T-cell (primary cell): Measurements from ENCODE around the gene RTN4. TPM values are rescaled to one million over a fixed set of nuclear protein-coding genes. Genes with fewer than 3 reads are reported as not detected.

ENCODE experiments used
- ATAC-seq, 4 experiments: fragments of 200-7000 bp in 3 of 4; fragments of 150-1000 bp in 1 of 4; cut with Tn5 transposase; replicated peaks in 1 of 4; 1 replicate in 3 of 4; 2 replicates in 1 of 4; pipeline ENCODE4 v1.10.0; 2021; ENCODE audit warnings: moderate library complexity in 3 of 4, mild to moderate bottlenecking in 2 of 4, moderate number of reproducible peaks in 1 of 4
- CTCF ChIA-PET, 2 donors: fragments of 300-600 bp; sonication (Branson Sonifier 250); formaldehyde crosslinking; loops; one replicate each; lab custom pipeline; 2022; ENCODE audit warnings: antibody characterized with exemption in 2 of 2; lab: Charles Lee
- POLR2A ChIA-PET, 2 donors: fragments of 300-600 bp; sonication (Branson Sonifier 250); formaldehyde crosslinking; loops; one replicate each; lab custom pipeline; 2022; ENCODE audit warnings: antibody characterized with exemption in 2 of 2; lab: Charles Lee
- DNase-seq, 35 experiments: peaks; one replicate each; pipeline versions ENCODE4 v3.0.0 to v3.0.0-alpha.2; 2013 to 2023
- H3K27ac ChIP-seq: one replicate; pipeline ENCODE4 v1.5.1; 2013; ENCODE audit warnings: low read length
- H3K27me3 ChIP-seq, 2 experiments: replicated peaks in 1 of 2; 1 replicate in 1 of 2; 2 replicates in 1 of 2; pipeline versions ENCODE4 v1.6.1 to v1.7.0; 2013; ENCODE audit warnings: low read length in 1 of 2, mixed read lengths in 1 of 2; ENCODE audit not compliant: control insufficient read depth in 2 of 2, insufficient read depth in 2 of 2; ENCODE audit errors: extremely low read depth in 1 of 2
- H3K36me3 ChIP-seq, 2 donors: 1 replicate in 1 of 2; 2 replicates in 1 of 2; pipeline versions ENCODE4 v1.6.1 to v1.7.0; 2013; ENCODE audit warnings: low read length in 1 of 2; ENCODE audit not compliant: control insufficient read depth in 2 of 2, insufficient read depth in 1 of 2; ENCODE audit errors: extremely low read depth in 1 of 2
- H3K4me1 ChIP-seq, 2 experiments: 1 replicate in 1 of 2; 2 replicates in 1 of 2; pipeline versions ENCODE4 v1.6.1 to v1.7.0; 2013; ENCODE audit warnings: low read length in 2 of 2, mixed read lengths in 1 of 2; ENCODE audit not compliant: insufficient read depth in 2 of 2, control insufficient read depth in 1 of 2; ENCODE audit errors: extremely low read depth in 1 of 2
- H3K4me3 ChIP-seq, 2 donors: 1 replicate in 1 of 2; 2 replicates in 1 of 2; pipeline versions ENCODE4 v1.5.1 to v1.7.0; 2013; ENCODE audit warnings: mild to moderate bottlenecking in 2 of 2, low read length in 1 of 2, moderate library complexity in 1 of 2; ENCODE audit not compliant: control insufficient read depth in 1 of 2; ENCODE audit errors: extremely low read depth in 1 of 2
- H3K9me3 ChIP-seq: 2 replicates; pipeline ENCODE4 v1.7.0; 2013
- H3K27ac Mint-ChIP-seq, 2 donors: one replicate each; pipeline ENCODE4 v1.8.0; 2020 to 2021; ENCODE audit warnings: mild to moderate bottlenecking in 2 of 2, mixed read lengths in 2 of 2
- H3K27me3 Mint-ChIP-seq, 2 donors: one replicate each; pipeline ENCODE4 v1.8.0; 2021 to 2022; ENCODE audit warnings: mixed read lengths in 2 of 2
- H3K36me3 Mint-ChIP-seq: one replicate; pipeline ENCODE4 v1.8.0; 2021; ENCODE audit warnings: mixed read lengths
- H3K4me1 Mint-ChIP-seq, 3 donors: one replicate each; pipeline ENCODE4 v1.8.0; 2020 to 2022; ENCODE audit warnings: mixed read lengths in 3 of 3, mild to moderate bottlenecking in 1 of 3
- H3K4me3 Mint-ChIP-seq, 3 donors: one replicate each; pipeline ENCODE4 v1.8.0; 2020 to 2022; ENCODE audit warnings: mild to moderate bottlenecking in 3 of 3, mixed read lengths in 3 of 3, moderate library complexity in 3 of 3
- H3K9me3 Mint-ChIP-seq, 3 donors: one replicate each; pipeline ENCODE4 v1.8.0; 2020 to 2022; ENCODE audit warnings: mixed read lengths in 3 of 3
- WGBS: methylation state at CpG from one replicate; pipeline ENCODE4 v1.1.5; 2013; ENCODE audit warnings: missing lambda C conversion rate; ENCODE audit not compliant: insufficient coverage; 5-methylcytosine and 5-hydroxymethylcytosine counted together
- total RNA-seq, 35 experiments: library from RNA in 6 of 35; stranded (reverse) in 6 of 35; fragments of 120-200 nt in 1 of 35; gene quantifications; one replicate each; pipeline versions ENCODE4 v1.2.1 to v1.2.4 and lab custom pipeline; 2013 to 2026

Gene RTN4
- total RNA-seq, 5 donors from 2014 or later (not counting 1 experiment from before 2014, with no cell fraction given): 66.3 to 77.1 (median 75.4) TPM

DNA sequence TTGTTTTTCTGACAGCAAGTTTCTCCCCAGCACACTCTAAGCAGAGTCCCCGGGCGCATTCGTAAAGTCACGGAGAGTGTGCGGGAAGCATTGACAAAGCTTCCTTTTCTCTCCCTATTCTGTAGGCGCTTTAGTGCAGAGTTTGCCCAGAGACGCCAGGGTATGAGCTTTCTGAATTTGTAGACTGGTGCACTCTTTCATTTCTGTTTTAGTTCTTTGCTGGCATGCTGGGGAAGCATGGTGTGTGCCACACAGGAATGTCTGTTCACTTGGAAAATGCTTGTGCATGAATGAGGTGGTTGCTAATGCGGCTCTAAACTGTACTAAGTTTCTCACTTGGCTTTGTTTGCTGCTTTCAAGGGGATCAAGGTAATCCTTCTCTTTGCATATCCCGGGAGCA is 102.6 kb downstream of the RTN4 start:
- H3K9me3 ChIP-seq: no peaks in the 10 kb centered on the region
- POLR2A ChIA-PET: no interaction called here
- H3K27ac ChIP-seq: no peak overlapping the region
- no peak overlapping the region for H3K4me3 Mint-ChIP-seq
- no peaks in the 10 kb centered on the region for H3K9me3 Mint-ChIP-seq
- peaks cover 1 to 12% (median 8%) of the 10 kb centered on the region in 3 donors for H3K4me1 Mint-ChIP-seq
- H3K4me1 ChIP-seq: peaks cover 1 to 19% of the 10 kb centered on the region in 2 experiments
- DNase-seq (no peak), ATAC-seq (no peak)
- no peaks in the 10 kb centered on the region for H3K36me3 ChIP-seq
- WGBS: 92% methylated on average over 2 of the region's 9 CpGs
- no peak overlapping the region for H3K27ac Mint-ChIP-seq
- no peaks in the 10 kb centered on the region for H3K36me3 Mint-ChIP-seq
- peaks cover 0 to 2% of the 10 kb centered on the region in 2 donors for H3K27me3 Mint-ChIP-seq
- H3K4me3 ChIP-seq: no peak overlapping the region
- CTCF ChIA-PET: no interaction called here
- H3K27me3 ChIP-seq: peaks cover 0 to 9% of the 10 kb centered on the region in 2 experiments

DNA sequence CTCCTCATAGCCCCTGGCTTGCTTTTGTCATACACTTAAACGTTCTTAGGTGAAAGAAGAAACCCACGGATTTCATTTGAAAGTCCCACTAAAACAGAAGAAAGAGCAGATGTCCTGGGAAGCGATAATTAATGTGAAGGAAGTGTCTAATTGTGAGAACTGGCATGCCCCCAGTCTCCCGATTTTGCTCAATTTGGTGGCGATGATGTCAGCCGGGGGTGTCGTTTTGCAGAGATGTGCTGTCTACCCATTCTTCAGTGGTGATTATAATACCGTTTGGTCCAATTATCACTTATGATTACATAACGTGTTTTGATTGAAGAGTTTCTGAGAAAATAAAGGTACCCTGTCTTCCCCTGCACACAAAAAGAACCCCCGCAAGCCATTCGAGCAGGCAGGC is 103.1 kb downstream of the RTN4 start:
- H3K4me1 Mint-ChIP-seq: peaks cover 1 to 12% (median 8%) of the 10 kb centered on the region in 3 donors
- H3K27me3 ChIP-seq: peaks cover 0 to 9% of the 10 kb centered on the region in 2 experiments
- no peak overlapping the region for H3K4me3 ChIP-seq
- H3K27ac Mint-ChIP-seq: no peak overlapping the region
- POLR2A ChIA-PET: no interaction called here
- peaks cover 0 to 2% of the 10 kb centered on the region in 2 donors for H3K27me3 Mint-ChIP-seq
- no peaks in the 10 kb centered on the region for H3K9me3 Mint-ChIP-seq
- H3K4me1 ChIP-seq: peaks cover 2 to 24% of the 10 kb centered on the region in 2 experiments
- H3K36me3 ChIP-seq: no peaks in the 10 kb centered on the region
- ATAC-seq (no peak), DNase-seq (no peak)
- no peak overlapping the region for H3K27ac ChIP-seq
- WGBS: 80% methylated on average over 1 of the region's 11 CpGs
- no peaks in the 10 kb centered on the region for H3K9me3 ChIP-seq
- no peak overlapping the region for H3K4me3 Mint-ChIP-seq
- CTCF ChIA-PET: no interaction called here
- no peaks in the 10 kb centered on the region for H3K36me3 Mint-ChIP-seq

DNA sequence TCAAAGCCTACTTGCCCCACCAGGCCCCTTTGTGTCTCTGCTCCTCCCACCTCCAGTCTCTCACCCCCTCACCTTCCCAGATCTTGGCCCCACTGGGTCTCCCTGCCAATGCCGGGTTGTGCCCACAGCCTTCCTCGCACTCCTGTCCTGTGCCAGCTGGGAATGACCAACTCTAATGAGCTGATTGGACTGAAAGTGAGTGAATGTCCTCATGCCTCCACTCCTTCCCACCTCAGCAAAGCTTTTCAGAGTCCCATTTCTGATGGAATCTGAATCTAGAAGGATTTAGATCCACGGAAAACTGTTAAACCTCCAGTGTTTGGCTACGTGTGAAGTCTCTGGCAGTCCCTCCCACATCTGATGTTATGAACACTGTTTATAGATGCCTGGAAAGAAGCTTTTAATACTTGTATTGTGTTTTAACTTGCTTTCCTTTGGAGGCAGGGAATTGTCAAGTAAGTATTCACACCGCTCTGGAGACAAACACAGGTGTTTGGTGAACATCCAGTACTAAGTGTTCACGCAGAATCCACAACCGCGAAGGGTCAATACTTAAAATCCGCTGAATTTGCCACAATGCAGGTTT is 103.9 kb downstream of the RTN4 start:
- Histone ChIP-seq H3K9me3 (no peaks in the 10 kb centered on the region), H3K36me3 (no peaks in the 10 kb centered on the region), H3K4me1 (peaks cover 2 to 28% of the 10 kb centered on the region in 2 experiments), H3K27me3 (peaks cover 0 to 9% of the 10 kb centered on the region in 2 experiments), H3K27ac (no peak overlapping the region), H3K4me3 (no peak overlapping the region)
- Mint-ChIP-seq H3K27me3 (peaks cover 0 to 2% of the 10 kb centered on the region in 2 donors), H3K27ac (no peak overlapping the region), H3K9me3 (no peaks in the 10 kb centered on the region), H3K4me1 (peaks cover 1 to 12% (median 8%) of the 10 kb centered on the region in 3 donors), H3K36me3 (no peaks in the 10 kb centered on the region), H3K4me3 (no peak overlapping the region)
- POLR2A ChIA-PET: no interaction called here
- ATAC-seq (no peak), DNase-seq (no peak)
- WGBS: 95% methylated on average over 5 of the region's 9 CpGs
- CTCF ChIA-PET: no interaction called here

DNA sequence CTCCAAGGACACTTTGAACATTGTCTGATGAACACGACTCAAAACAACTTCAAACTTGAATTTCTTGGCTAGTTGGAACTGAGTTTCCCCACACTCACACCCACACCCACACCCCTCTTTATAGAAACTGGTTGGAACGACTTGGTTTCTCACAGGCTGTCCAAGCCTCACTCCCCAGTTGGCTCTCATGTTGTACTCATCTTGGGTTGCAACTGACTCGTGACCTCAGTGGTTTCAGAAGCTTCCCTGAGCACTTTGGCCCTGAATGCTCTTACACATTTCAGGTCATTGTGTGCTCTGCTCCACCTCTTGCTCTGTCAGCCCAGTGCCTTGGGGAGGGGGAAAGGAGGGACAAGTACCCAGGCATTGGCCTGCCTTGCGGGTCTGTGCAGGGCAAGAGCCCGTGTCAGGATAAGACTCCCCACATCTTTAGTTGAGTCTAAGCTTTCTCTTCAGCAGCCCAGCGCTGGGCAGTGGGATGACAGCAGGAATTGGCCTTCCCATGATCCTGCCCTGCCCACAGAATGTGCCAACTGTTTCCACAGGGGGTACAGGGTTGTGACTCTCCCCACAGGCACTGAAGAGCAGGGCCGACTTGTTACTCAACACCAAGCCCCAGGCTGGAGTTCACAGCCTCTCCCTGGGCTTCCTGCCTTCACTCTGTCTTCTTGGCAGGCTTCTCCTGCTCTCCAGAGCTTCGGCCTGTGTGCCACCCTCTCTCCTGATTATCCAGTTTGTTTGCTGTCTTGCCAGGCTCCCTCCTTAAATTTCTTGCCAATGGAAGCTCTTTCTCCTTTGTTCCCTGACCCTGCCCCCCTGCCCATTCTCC is 104.6 kb downstream of the RTN4 start:
- WGBS: 41% methylated on average over 5 of the region's 8 CpGs
- Mint-ChIP-seq H3K4me1 (peaks cover 1 to 12% (median 10%) of the 10 kb centered on the region in 3 donors), H3K27me3 (peaks cover 0 to 2% of the 10 kb centered on the region in 2 donors)

DNA sequence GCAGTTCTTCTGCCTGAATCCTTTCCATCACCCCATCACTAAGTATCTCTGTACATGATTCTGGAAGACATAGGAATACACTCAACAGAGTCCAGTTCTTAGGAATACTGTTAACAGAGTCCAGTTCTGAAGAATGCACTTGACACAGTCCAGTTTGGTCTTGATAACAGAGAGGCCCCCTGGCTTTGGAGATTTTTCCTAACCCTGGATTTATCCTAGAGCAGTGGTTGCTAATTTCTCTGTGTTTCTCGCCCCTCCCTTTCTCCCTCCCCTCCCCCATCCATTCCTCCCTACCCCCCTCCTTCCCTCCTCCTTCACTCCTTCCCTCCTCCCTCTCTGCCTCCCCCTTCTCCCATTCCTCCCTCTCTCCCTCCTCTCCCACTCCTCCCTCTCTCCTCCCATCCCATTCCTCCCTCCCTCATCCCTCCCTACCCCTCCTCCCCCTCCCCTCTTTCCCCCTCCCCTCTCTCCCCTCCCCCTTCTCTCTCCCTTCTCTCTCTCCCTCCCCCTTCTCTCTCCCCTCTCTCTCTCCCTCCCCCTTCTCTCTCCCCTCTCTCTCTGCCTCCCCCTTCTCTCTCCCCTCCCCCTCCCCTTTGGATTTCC is 105.4 kb downstream of the RTN4 start:
- POLR2A ChIA-PET: interaction anchor here in 1 of 2 donors (0.6 kb wide), 1 partner anchor 231 kb away, joined by 5 read pairs; no protein-coding TSS in a partner anchor
- no peak overlapping the region for H3K27ac Mint-ChIP-seq
- Histone ChIP-seq H3K27ac (no peak overlapping the region), H3K27me3 (peaks cover 0 to 9% of the 10 kb centered on the region in 2 experiments), H3K36me3 (no peaks in the 10 kb centered on the region), H3K4me1 (peaks cover 2 to 28% of the 10 kb centered on the region in 2 experiments), H3K9me3 (no peaks in the 10 kb centered on the region), H3K4me3 (no peak overlapping the region)
- no peak for ATAC-seq
- CTCF ChIA-PET: interaction anchor here in 1 of 2 donors (0.8 kb wide), 1 partner anchor 69 kb away, joined by 3 read pairs; no protein-coding TSS in a partner anchor
- H3K9me3 Mint-ChIP-seq: no peaks in the 10 kb centered on the region
- peaks cover 1 to 12% (median 10%) of the 10 kb centered on the region in 3 donors for H3K4me1 Mint-ChIP-seq
- H3K27me3 Mint-ChIP-seq: peaks cover 0 to 2% of the 10 kb centered on the region in 2 donors
- H3K4me3 Mint-ChIP-seq: no peak overlapping the region
- DNase-seq: no peak
- H3K36me3 Mint-ChIP-seq: no peaks in the 10 kb centered on the region
- no CpG with 5 or more reads among the region's 1 CpG for WGBS

More for the DNA sequence above, 104.6 kb downstream of the RTN4 start:
- H3K9me3 ChIP-seq: no peaks in the 10 kb centered on the region
- Mint-ChIP-seq H3K4me3 (no peak overlapping the region), H3K36me3 (no peaks in the 10 kb centered on the region), H3K27ac (no peak overlapping the region), H3K9me3 (no peaks in the 10 kb centered on the region)
- no peak overlapping the region for H3K4me3 ChIP-seq
- DNase-seq (no peak), ATAC-seq (no peak)
- ChIA-PET CTCF (interaction anchor here in 1 of 2 donors (0.8 kb wide), 1 partner anchor 68 kb away, joined by 3 read pairs; no protein-coding TSS in a partner anchor), POLR2A (interaction anchor here in 1 of 2 donors (0.6 kb wide), 1 partner anchor 231 kb away, joined by 5 read pairs; no protein-coding TSS in a partner anchor)
- peaks cover 2 to 28% of the 10 kb centered on the region in 2 experiments for H3K4me1 ChIP-seq
- H3K36me3 ChIP-seq: no peaks in the 10 kb centered on the region
- peaks cover 0 to 9% of the 10 kb centered on the region in 2 experiments for H3K27me3 ChIP-seq
- H3K27ac ChIP-seq: no peak overlapping the region

DNA sequence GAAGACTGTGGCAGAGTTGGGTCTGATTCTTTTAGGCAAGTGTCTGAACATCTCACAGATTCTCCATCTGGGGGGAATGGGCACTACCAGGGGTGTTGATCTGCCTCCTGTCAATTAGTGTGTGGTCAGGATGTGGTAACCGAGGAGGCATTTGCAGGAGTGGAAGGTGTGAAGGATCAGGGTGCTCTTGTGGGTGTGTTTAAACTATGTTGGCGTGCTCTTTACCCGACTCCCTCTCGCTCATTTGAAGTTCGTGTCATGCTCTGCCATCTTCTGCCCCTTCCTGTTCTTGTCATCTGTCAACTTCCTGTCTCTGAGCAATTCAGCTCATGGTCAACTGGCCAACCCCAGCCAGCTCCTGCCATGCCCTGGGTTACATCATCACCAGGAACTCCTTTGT is 107.9 kb downstream of the RTN4 start:
- ChIA-PET CTCF (interaction anchor here in 1 of 2 donors (0.8 kb wide), 1 partner anchor 19 kb away, joined by 3 read pairs; no protein-coding TSS in a partner anchor), POLR2A (interaction anchor here in 1 of 2 donors (0.6 kb wide), 1 partner anchor 10 kb away, joined by 3 read pairs; no protein-coding TSS in a partner anchor)
- Histone ChIP-seq H3K9me3 (no peaks in the 10 kb centered on the region), H3K27ac (peak overlapping the region; percentile 63), H3K36me3 (no peaks in the 10 kb centered on the region), H3K4me1 (peaks cover 2 to 28% of the 10 kb centered on the region in 2 experiments), H3K4me3 (no peak overlapping the region), H3K27me3 (no peaks in the 10 kb centered on the region)
- H3K9me3 Mint-ChIP-seq: peaks cover 2 to 7% (median 6%) of the 10 kb centered on the region in 3 donors
- peaks cover 1 to 12% (median 10%) of the 10 kb centered on the region in 3 donors for H3K4me1 Mint-ChIP-seq
- 0% methylated on average over 2 of the region's 5 CpGs for WGBS
- H3K4me3 Mint-ChIP-seq: no peak overlapping the region
- no peak overlapping the region for H3K27ac Mint-ChIP-seq
- DNase-seq (peak in 29 of 35 experiments; percentile 5 to 68 (median 31)), ATAC-seq (peak; percentile 77 to 92 (median 84))
- peaks cover 0 to 2% of the 10 kb centered on the region in 2 donors for H3K27me3 Mint-ChIP-seq
- no peaks in the 10 kb centered on the region for H3K36me3 Mint-ChIP-seq
